SK-N-SH (cell line): ENCODE data around the gene ACTL10. TPM values are rescaled to one million over a fixed set of nuclear protein-coding genes. Genes with fewer than 3 reads are reported as not detected.

Experiments used
- CTCF ChIA-PET: fragments of 300-600, 350-600 bp; formaldehyde crosslinking; extraction: SDS; loops from one replicate; lab custom pipeline; 2021; lab: Yijun Ruan, JAX
- POLR2A ChIA-PET: fragments of 350-600 bp; sonication (Branson Sonifier 250); formaldehyde crosslinking; extraction: SDS; loops from one replicate; lab custom pipeline; 2020; ENCODE audit warnings: antibody characterized with exemption, inconsistent platforms; lab: Yijun Ruan, JAX
- DNase-seq: peaks from one replicate; pipeline ENCODE4 v3.0.0; 2012
- H2AFZ ChIP-seq: fragments of 200-600 bp; sonication (generic); 2 replicates; pipeline ENCODE4 v1.8.1; 2016; ENCODE audit warnings: antibody characterized with exemption, mild to moderate bottlenecking, low read depth
- H3F3A ChIP-seq: fragments of 200-600 bp; sonication (generic); replicated peaks from 2 replicates; pipeline ENCODE3; 2016; ENCODE audit warnings: antibody characterized with exemption, mild to moderate bottlenecking; ENCODE audit not compliant: insufficient read depth
- H3K27ac ChIP-seq, 2 experiments: fragments of 200-500 bp in 1 of 2; fragments of 200-600 bp in 1 of 2; sonication (Bioruptor generic) in 1 of 2; sonication (generic), shearing (Covaris generic) in 1 of 2; 2 replicates each; pipeline versions ENCODE4 v1.5.1 to v1.6.1; 2014 to 2016; ENCODE audit warnings: low read depth in 2 of 2, inconsistent platforms in 1 of 2, low read length in 1 of 2, mild to moderate bottlenecking in 1 of 2, mixed read lengths in 1 of 2
- H3K27me3 ChIP-seq: fragments of 200-600 bp; sonication (generic), shearing (Covaris generic); 2 replicates; pipeline ENCODE4 v1.6.1; 2016; ENCODE audit warnings: mixed run types; ENCODE audit not compliant: insufficient read depth
- H3K36me3 ChIP-seq, 2 experiments: fragments of 200-500 bp in 1 of 2; fragments of 200-600 bp in 1 of 2; sonication (Bioruptor generic) in 1 of 2; sonication (generic) in 1 of 2; replicated peaks in 1 of 2; 2 replicates each; pipeline versions ENCODE3 to v1.5.1; 2014 to 2016; ENCODE audit warnings: low read length in 1 of 2, mild to moderate bottlenecking in 1 of 2; ENCODE audit not compliant: insufficient read depth in 2 of 2, control insufficient read depth in 1 of 2
- H3K4me1 ChIP-seq, 2 experiments: fragments of 200-500 bp in 1 of 2; fragments of 200-600 bp in 1 of 2; sonication (Bioruptor generic) in 1 of 2; sonication (generic), shearing (Covaris generic) in 1 of 2; 2 replicates each; pipeline versions ENCODE4 v1.5.1 to v1.6.1; 2014 to 2016; ENCODE audit warnings: low read depth in 1 of 2, low read length in 1 of 2, mixed run types in 1 of 2; ENCODE audit not compliant: insufficient read depth in 2 of 2, control insufficient read depth in 1 of 2
- H3K4me2 ChIP-seq: fragments of 200-600 bp; sonication (generic), shearing (Covaris generic); 2 replicates; pipeline ENCODE4 v1.6.1; 2017; ENCODE audit warnings: mixed run types
- H3K4me3 ChIP-seq, 2 experiments: fragments of 200-500 bp in 1 of 2; fragments of 200-600 bp in 1 of 2; sonication (Bioruptor generic) in 1 of 2; sonication (generic), shearing (Covaris generic) in 1 of 2; 2 replicates each; pipeline versions ENCODE4 v1.5.1 to v1.8.1; 2014 to 2016; ENCODE audit warnings: low read depth in 2 of 2, inconsistent platforms in 1 of 2, low read length in 1 of 2, mild to moderate bottlenecking in 1 of 2, mixed read lengths in 1 of 2, moderate library complexity in 1 of 2
- H3K79me2 ChIP-seq: fragments of 200-600 bp; sonication (generic); 2 replicates; pipeline ENCODE4 v1.8.1; 2017; ENCODE audit warnings: mild to moderate bottlenecking; ENCODE audit not compliant: insufficient read depth
- H3K9ac ChIP-seq: fragments of 200-600 bp; sonication (generic); 2 replicates; pipeline ENCODE4 v1.6.1; 2017; ENCODE audit warnings: mixed run types
- H3K9me2 ChIP-seq: fragments of 200-600 bp; sonication (generic); 2 replicates; pipeline ENCODE4 v1.6.1; 2017; ENCODE audit warnings: mixed run types
- H3K9me3 ChIP-seq: fragments of 200-600 bp; sonication (generic); 2 replicates; pipeline ENCODE4 v1.6.1; 2017; ENCODE audit warnings: mixed run types, mild to moderate bottlenecking, moderate library complexity
- H4K20me1 ChIP-seq: fragments of 200-600 bp; sonication (generic); 2 replicates; pipeline ENCODE4 v1.6.1; 2017; ENCODE audit warnings: mild to moderate bottlenecking, mixed run types; ENCODE audit not compliant: insufficient read depth
- CHD2 ChIP-seq: fragments of 150-350 bp; IDR thresholded peaks from 2 replicates; pipeline ENCODE4 v1.6.1; 2018; ENCODE audit warnings: low read length; ENCODE audit not compliant: partially characterized antibody
- ELF1 ChIP-seq: IDR thresholded peaks from 2 replicates; pipeline ENCODE4 v1.4.0; 2012
- EP300 ChIP-seq, 2 experiments: IDR thresholded peaks; 2 replicates each; pipeline versions ENCODE4 v1.4.0 to v1.6.1; 2012; ENCODE audit warnings: borderline replicate concordance in 1 of 2, low read depth in 1 of 2, low read length in 1 of 2
- FOSL2 ChIP-seq: IDR thresholded peaks from 2 replicates; pipeline ENCODE4 v1.4.0; 2012; ENCODE audit warnings: low read depth, mild to moderate bottlenecking, moderate library complexity, borderline replicate concordance
- FOXJ3 ChIP-seq: sonication (generic); formaldehyde crosslinking; IDR thresholded peaks from 2 replicates; pipeline ENCODE4 v1.5.1; 2020; ENCODE audit warnings: mild to moderate bottlenecking, missing genetic modification reagents
- FOXM1 ChIP-seq: IDR thresholded peaks from 2 replicates; pipeline ENCODE4 v1.4.0; 2012; ENCODE audit warnings: low read depth, mild to moderate bottlenecking
- GATA2 ChIP-seq: sonication (generic); formaldehyde crosslinking; IDR thresholded peaks from 2 replicates; pipeline ENCODE4 v1.5.0; 2020; ENCODE audit warnings: mild to moderate bottlenecking, missing genetic modification reagents
- IRF3 ChIP-seq: fragments of 150-350 bp; IDR thresholded peaks from 2 replicates; pipeline ENCODE4 v1.6.1; 2016; ENCODE audit warnings: mild to moderate bottlenecking, low read depth, low read length
- JUND ChIP-seq: IDR thresholded peaks from 2 replicates; pipeline ENCODE4 v1.4.0; 2012
- MEF2A ChIP-seq: IDR thresholded peaks from 2 replicates; pipeline ENCODE4 v1.4.0; 2012; ENCODE audit warnings: low read depth, borderline replicate concordance
- MXI1 ChIP-seq: IDR thresholded peaks from 2 replicates; pipeline ENCODE4 v1.6.1; 2012; ENCODE audit warnings: mild to moderate bottlenecking, low read depth, low read length, improper control_type of control experiment
- NFIC ChIP-seq: IDR thresholded peaks from 2 replicates; pipeline ENCODE4 v1.4.0; 2012; ENCODE audit warnings: borderline replicate concordance
- NRF1 ChIP-seq: IDR thresholded peaks from 2 replicates; pipeline ENCODE4 v1.6.1; 2012; ENCODE audit warnings: low read depth, mild to moderate bottlenecking, low read length
- PBX3 ChIP-seq: IDR thresholded peaks from 2 replicates; pipeline ENCODE4; 2012
- RAD21 ChIP-seq: IDR thresholded peaks from 2 replicates; pipeline ENCODE4 v1.6.1; 2012; ENCODE audit warnings: mild to moderate bottlenecking, low read length
- RCOR1 ChIP-seq: fragments of 150-350 bp; IDR thresholded peaks from 2 replicates; pipeline ENCODE4 v1.6.1; 2017; ENCODE audit warnings: antibody characterized with exemption, low read length
- RFX5 ChIP-seq: IDR thresholded peaks from 2 replicates; pipeline ENCODE4 v1.6.1; 2012; ENCODE audit warnings: mild to moderate bottlenecking, improper control_type of control experiment, low read length
- RXRA ChIP-seq: IDR thresholded peaks from 2 replicates; pipeline ENCODE4 v1.4.0; 2012; ENCODE audit warnings: low read depth, mild to moderate bottlenecking, borderline replicate concordance
- SIN3A ChIP-seq: IDR thresholded peaks from 2 replicates; pipeline ENCODE4 v1.6.1; 2012; ENCODE audit warnings: low read depth, mild to moderate bottlenecking, low read length, moderate library complexity, borderline replicate concordance
- SMC3 ChIP-seq: IDR thresholded peaks from 2 replicates; pipeline ENCODE4 v1.6.1; 2012; ENCODE audit warnings: low read depth, low read length, improper control_type of control experiment
- TCF12 ChIP-seq: IDR thresholded peaks from 2 replicates; pipeline ENCODE4 v1.4.0; 2012
- TEAD4 ChIP-seq: IDR thresholded peaks from 2 replicates; pipeline ENCODE4 v1.4.0; 2012; ENCODE audit warnings: mild to moderate bottlenecking, borderline replicate concordance; ENCODE audit not compliant: insufficient read depth
- USF1 ChIP-seq: IDR thresholded peaks from 2 replicates; pipeline ENCODE4 v1.4.0; 2012; ENCODE audit warnings: low read depth, borderline replicate concordance
- YY1 ChIP-seq: IDR thresholded peaks from 2 replicates; pipeline ENCODE4 v1.4.0; 2012; ENCODE audit warnings: low read depth, mild to moderate bottlenecking
- ZBTB33 ChIP-seq: IDR thresholded peaks from 2 replicates; pipeline ENCODE4 v1.4.0; 2012; ENCODE audit warnings: low read depth, borderline replicate concordance
- WGBS: methylation state at CpG from one replicate; pipeline ENCODE4 v1.1.6; 2017; ENCODE audit warnings: low lambda C conversion rate; 5-methylcytosine and 5-hydroxymethylcytosine counted together
- polyA plus RNA-seq, 3 experiments: library from polyadenylated mRNA; depleted of rRNA; stranded (reverse); fragments of >200 nt; gene quantifications; 2 replicates each; pipeline ENCODE4 v1.2.3, GENCODE V29; 2012
- TF ChIP-seq, protein P1 (sequence below): IDR thresholded peaks from 2 replicates; pipeline ENCODE4 v1.4.0; 2012; ENCODE audit warnings: low read depth
- TF ChIP-seq, protein P2 (sequence below): fragments of 200-600 bp; sonication (generic); IDR thresholded peaks from 2 replicates; pipeline ENCODE4 v1.6.1; 2017; ENCODE audit warnings: antibody characterized with exemption, mild to moderate bottlenecking, moderate library complexity

The ACTL10 gene
- polyA plus RNA-seq, 1 of the 3 experiments (the other 2 are of a cell fraction) = 0.25 TPM

GRCh38 chr20:33686100-33686983 lies 19.6 kb downstream of the ACTL10 start, which contains the start of gene E2F1:
Gene E2F1 (minus strand): TSS chr20:33686385. CDS start chr20:33686264, 121 bp downstream.
- Histone ChIP-seq H3K36me3 (no peaks in the 10 kb centered on the region), H3K4me2 (peak within 1 kb of the TSS; percentile 72), H4K20me1 (peaks cover 1% of the 10 kb centered on the region; the same call in 1 of the 2 replicates), H3K27ac (peak within 1 kb of the TSS; percentile 1 to 24; a peak in 2 of 4 replicates), H3K27me3 (no peaks in the 10 kb centered on the region), H3K9ac (peak within 1 kb of the TSS; percentile 64), H3K79me2 (peaks cover 35% of the 10 kb centered on the region), H3K4me1 (peaks cover 7 to 19% of the 10 kb centered on the region in 2 experiments; a peak in 2 of 4 replicates), H2AFZ (peak within 1 kb of the TSS; percentile 92), H3K9me3 (no peaks in the 10 kb centered on the region), H3K9me2 (no peaks in the 10 kb centered on the region), H3F3A (no peaks in the 10 kb centered on the region), H3K4me3 (peak within 1 kb of the TSS; percentile 61 to 62)
- WGBS = 7% methylated on average over 24 of the region's 101 CpGs
- CTCF ChIA-PET = interaction anchor here (0.6 to 4.5 kb wide), 7 partner anchors 10 to 383 kb away, joined by 3 to 15 read pairs (median 3); partner anchors contain the start of gene ZNF341
- peak; percentile 99 for DNase-seq
- POLR2A ChIA-PET = interaction anchor here (0.6 to 1.6 kb wide), 2 partner anchors 10 to 11 kb away, joined by 3 to 7 read pairs; no protein-coding TSS in a partner anchor
- TF ChIP-seq RAD21 (no peak), NRF1 (peak; percentile 70), GATA2 (CRISPR knock-in tag) (no peak), USF1 (peak; percentile 72), ZBTB33 (no peak), FOSL2 (no peak), RXRA (no peak), SMC3 (no peak), RFX5 (0 out of 2 replicates have a peak, but pooled peaks have one; percentile 40), NFIC (no peak), JUND (no peak), CHD2 (peak; percentile 67), SIN3A (peak; percentile 89), TCF12 (no peak), FOXM1 (no peak), FOXJ3 (CRISPR knock-in tag) (no peak), RCOR1 (no peak), MEF2A (no peak), EP300 (IDR thresholded peaks at IDR 0.05; ENCODE audit: borderline replicate concordance in 1 of 2, low read depth in 1 of 2, low read length in 1 of 2) (no peak), PBX3 (no peak), MXI1 (peak; percentile 90), IRF3 (peak; percentile 53; the same call in 1 of the 2 replicates), YY1 (no peak), TEAD4 (no peak), ELF1 (no peak)
- TF ChIP-seq, protein P1, sequence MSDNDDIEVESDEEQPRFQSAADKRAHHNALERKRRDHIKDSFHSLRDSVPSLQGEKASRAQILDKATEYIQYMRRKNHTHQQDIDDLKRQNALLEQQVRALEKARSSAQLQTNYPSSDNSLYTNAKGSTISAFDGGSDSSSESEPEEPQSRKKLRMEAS = peak; percentile 93
- TF ChIP-seq, protein P2, sequence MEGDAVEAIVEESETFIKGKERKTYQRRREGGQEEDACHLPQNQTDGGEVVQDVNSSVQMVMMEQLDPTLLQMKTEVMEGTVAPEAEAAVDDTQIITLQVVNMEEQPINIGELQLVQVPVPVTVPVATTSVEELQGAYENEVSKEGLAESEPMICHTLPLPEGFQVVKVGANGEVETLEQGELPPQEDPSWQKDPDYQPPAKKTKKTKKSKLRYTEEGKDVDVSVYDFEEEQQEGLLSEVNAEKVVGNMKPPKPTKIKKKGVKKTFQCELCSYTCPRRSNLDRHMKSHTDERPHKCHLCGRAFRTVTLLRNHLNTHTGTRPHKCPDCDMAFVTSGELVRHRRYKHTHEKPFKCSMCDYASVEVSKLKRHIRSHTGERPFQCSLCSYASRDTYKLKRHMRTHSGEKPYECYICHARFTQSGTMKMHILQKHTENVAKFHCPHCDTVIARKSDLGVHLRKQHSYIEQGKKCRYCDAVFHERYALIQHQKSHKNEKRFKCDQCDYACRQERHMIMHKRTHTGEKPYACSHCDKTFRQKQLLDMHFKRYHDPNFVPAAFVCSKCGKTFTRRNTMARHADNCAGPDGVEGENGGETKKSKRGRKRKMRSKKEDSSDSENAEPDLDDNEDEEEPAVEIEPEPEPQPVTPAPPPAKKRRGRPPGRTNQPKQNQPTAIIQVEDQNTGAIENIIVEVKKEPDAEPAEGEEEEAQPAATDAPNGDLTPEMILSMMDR = peak; percentile 34
